Measurements from ENCODE around the gene XRCC2.

Gene XRCC2

GRCh38 chr7:152608656-152609055 lies 67.3 kb downstream of the XRCC2 start:
- no peak for DNase-seq

- no peak for DNase-seq
Measured at GRCh38 chr7:152608208-152608607, 67.7 kb downstream of the XRCC2 start.

- no peak for DNase-seq
Measured at GRCh38 chr7:152607007-152607406, 68.9 kb downstream of the XRCC2 start.

GRCh38 chr7:152602962-152603361 lies 73.0 kb downstream of the XRCC2 start:
- no peak for DNase-seq

GRCh38 chr7:152601305-152601798 lies 74.6 kb downstream of the XRCC2 start:
- no peak for DNase-seq

- no peak for DNase-seq
Measured at GRCh38 chr7:152600266-152600665, 75.7 kb downstream of the XRCC2 start.

GRCh38 chr7:152597507-152597906 lies 78.4 kb downstream of the XRCC2 start:
- DNase-seq, result no peak

GRCh38 chr7:152596824-152597223 lies 79.1 kb downstream of the XRCC2 start:
- DNase-seq, result no peak

All from T-helper 2 cell (primary cell).